ENCODE results near the gene COL6A3. TPM values are rescaled to one million over a fixed set of nuclear protein-coding genes. Genes with fewer than 3 reads are reported as not detected.

Gene COL6A3
- total and polyA plus RNA-seq, 11 donors = 17.4 to 290 (median 87.3) TPM

- TF ChIP-seq POLR2A (IDR thresholded peaks at IDR 0.05) (no peak), CTCF (IDR thresholded peaks at IDR 0.05) (no peak)
- H3K9me3 ChIP-seq = no peaks in the 10 kb centered on the region
- intact Hi-C loops (cut with DNase I) = no loop called here
- peak overlapping the region in 1 of 12 donors; percentile 26 for H3K27ac ChIP-seq
- no peak overlapping the region for H3K4me3 ChIP-seq
- WGBS, 4 donors = 85 to 95% (median 93%) methylated on average over 13 to 19 of the region's 19 CpGs
- H3K4me1 ChIP-seq = peaks cover 0 to 16% (median 3%) of the 10 kb centered on the region in 12 donors
- ATAC-seq = no peak
- peaks cover 0 to 96% (median 30%) of the 10 kb centered on the region in 9 donors for H3K36me3 ChIP-seq
- DNase-seq = no peak
- H3K27me3 ChIP-seq = no peaks in the 10 kb centered on the region
Observed at GRCh38 chr2:237365671-237366070, 48.3 kb downstream of the COL6A3 start.

- ATAC-seq (no peak), DNase-seq (no peak)
- peaks cover 0 to 21% (median 3%) of the 10 kb centered on the region in 12 donors for H3K4me1 ChIP-seq
- H3K27me3 ChIP-seq = no peaks in the 10 kb centered on the region
- TF ChIP-seq POLR2A (IDR thresholded peaks at IDR 0.05) = no peak
- TF ChIP-seq CTCF (IDR thresholded peaks at IDR 0.05) = no peak
- H3K36me3 ChIP-seq = peaks cover 0 to 96% (median 30%) of the 10 kb centered on the region in 9 donors
- H3K9me3 ChIP-seq = no peaks in the 10 kb centered on the region
- intact Hi-C loops (cut with DNase I) = no loop called here
- no peak overlapping the region for H3K27ac ChIP-seq
- WGBS, 4 donors = 90 to 95% (median 91%) methylated on average over 7 of the region's 7 CpGs
- no peak overlapping the region for H3K4me3 ChIP-seq
Observed at GRCh38 chr2:237364655-237365054, 49.3 kb downstream of the COL6A3 start.

GRCh38 chr2:237361194-237362004 lies 52.6 kb downstream of the COL6A3 start:
- intact Hi-C loops (cut with DNase I) = no loop called here
- Histone ChIP-seq H3K9me3 (no peaks in the 10 kb centered on the region), H3K27me3 (no peaks in the 10 kb centered on the region), H3K36me3 (peaks cover 0 to 98% (median 23%) of the 10 kb centered on the region in 9 donors), H3K4me1 (peaks cover 0 to 21% (median 3%) of the 10 kb centered on the region in 12 donors), H3K27ac (peak overlapping the region in 10 of 12 donors; percentile 21 to 77 (median 48)), H3K4me3 (no peak overlapping the region)
- no peak for TF ChIP-seq POLR2A (IDR thresholded peaks at IDR 0.05)
- no peak for TF ChIP-seq CTCF (IDR thresholded peaks at IDR 0.05)
- ATAC-seq = peak; percentile 27 to 76 (median 61)
- WGBS, 4 donors = 86 to 89% (median 86%) methylated on average over 22 of the region's 22 CpGs
- peak in 1 of 5 donors; percentile 45 for DNase-seq
